HEK293T (cell line): ENCODE measurements around the gene DUOX1.
"Not testable (repeated sequence)": the region's sequence is repeated elsewhere in the genome, so short reads cannot be mapped to it uniquely, and the experiment has no call there.

Experiments used
- CTCF ChIA-PET: fragments of 350-600 bp; formaldehyde crosslinking; extraction: SDS; loops from one replicate; lab custom pipeline; 2021; ENCODE audit warnings: antibody characterized with exemption, inconsistent platforms; lab: Yijun Ruan, JAX
- POLR2A ChIA-PET: fragments of 350-600 bp; formaldehyde crosslinking; extraction: SDS; loops from one replicate; lab custom pipeline; 2020; ENCODE audit warnings: antibody characterized with exemption, inconsistent platforms; lab: Yijun Ruan, JAX
- DNase-seq: peaks from one replicate; pipeline ENCODE4 v3.0.0; 2012; ENCODE audit warnings: mixed read lengths; ENCODE audit errors: extremely low spot score
- ARNT ChIP-seq: fragments of 450-650 bp; IDR thresholded peaks from 2 replicates; pipeline ENCODE4 v1.6.1; 2017; ENCODE audit warnings: mild to moderate bottlenecking
- BHLHE40 ChIP-seq: fragments of 450-650 bp; IDR thresholded peaks from 2 replicates; pipeline ENCODE4 v1.6.1; 2016; ENCODE audit warnings: mild to moderate bottlenecking, moderate library complexity, borderline replicate concordance
- CTBP1 ChIP-seq: fragments of 450-650 bp; IDR thresholded peaks from 2 replicates; pipeline ENCODE4 v1.6.1; 2016; ENCODE audit warnings: borderline replicate concordance
- ELF4 ChIP-seq: fragments of 450-650 bp; IDR thresholded peaks from 2 replicates; pipeline ENCODE4 v1.6.1; 2017; ENCODE audit warnings: antibody characterized with exemption
- FOXA1 ChIP-seq: fragments of 450-650 bp; IDR thresholded peaks from 2 replicates; pipeline ENCODE4 v1.6.1; 2016; ENCODE audit warnings: mild to moderate bottlenecking
- FOXK2 ChIP-seq: fragments of 450-650 bp; IDR thresholded peaks from 2 replicates; pipeline ENCODE4 v1.6.1; 2016; ENCODE audit warnings: mild to moderate bottlenecking
- FOXM1 ChIP-seq: fragments of 450-650 bp; IDR thresholded peaks from 2 replicates; pipeline ENCODE4 v1.6.1; 2017; ENCODE audit warnings: mild to moderate bottlenecking, borderline replicate concordance
- HDGF ChIP-seq: fragments of 450-650 bp; IDR thresholded peaks from 2 replicates; pipeline ENCODE4 v1.6.1; 2017; ENCODE audit warnings: antibody characterized with exemption, borderline replicate concordance
- L3MBTL2 ChIP-seq: fragments of 450-650 bp; conservative IDR thresholded peaks from 2 replicates; pipeline ENCODE4 v1.6.1; 2016; ENCODE audit warnings: mild to moderate bottlenecking
- LEF1 ChIP-seq: fragments of 450-650 bp; IDR thresholded peaks from 2 replicates; pipeline ENCODE4 v1.6.1; 2017; ENCODE audit warnings: mild to moderate bottlenecking, borderline replicate concordance
- NFRKB ChIP-seq: fragments of 450-650 bp; IDR thresholded peaks from 2 replicates; pipeline ENCODE4 v1.6.1; 2016; ENCODE audit warnings: mild to moderate bottlenecking, moderate library complexity
- PKNOX1 ChIP-seq: fragments of 450-650 bp; IDR thresholded peaks from 2 replicates; pipeline ENCODE4 v1.6.1; 2016
- SP1 ChIP-seq: fragments of 450-650 bp; IDR thresholded peaks from 2 replicates; pipeline ENCODE4 v1.6.1; 2017
- SUZ12 ChIP-seq: fragments of 450-650 bp; IDR thresholded peaks from 2 replicates; pipeline ENCODE4 v1.6.1; 2016; ENCODE audit warnings: mild to moderate bottlenecking
- TARDBP ChIP-seq: fragments of 450-650 bp; IDR thresholded peaks from 2 replicates; pipeline ENCODE4 v1.6.1; 2016
- ZNF384 ChIP-seq: fragments of 450-650 bp; IDR thresholded peaks from 2 replicates; pipeline ENCODE4 v1.6.1; 2016

The DUOX1 gene

DNA sequence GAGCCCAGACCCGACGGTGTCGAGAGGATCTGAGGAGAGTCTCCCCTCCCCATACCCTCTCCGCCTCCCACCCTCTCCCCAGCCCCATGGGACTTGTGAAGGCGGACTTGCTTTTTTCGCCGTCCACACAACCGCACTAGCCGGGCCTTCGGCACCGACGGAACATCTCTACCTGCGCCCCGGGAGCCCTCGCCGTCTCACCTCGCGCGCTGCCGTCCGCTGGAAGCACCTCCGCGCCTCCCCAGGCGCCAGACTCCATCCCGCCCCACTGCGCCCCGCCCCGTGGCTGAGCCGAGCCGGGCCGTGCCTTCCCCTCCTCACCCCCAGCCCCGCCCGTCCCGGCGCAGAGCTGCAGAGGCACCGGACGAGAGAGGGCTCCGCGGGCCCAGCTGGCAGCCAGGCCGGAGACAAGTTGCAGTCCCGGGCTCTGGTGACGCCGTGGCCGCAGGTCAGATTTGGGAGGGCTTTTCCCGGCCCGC lies at the start of gene DUOX1, which contains the start of gene DUOXA1:
TSS of gene DUOX1 (plus strand) at position 344 of the 479 bp plus-strand sequence. CDS start 1,973 bp downstream, outside the sequence.
TSS of gene DUOXA1 (minus strand) at position 229 of the 479 bp plus-strand sequence. CDS start 6,865 bp downstream, outside the sequence.
- DNase-seq: no peak
- CTCF ChIA-PET: no interaction called here
- POLR2A ChIA-PET: no interaction called here
- TF ChIP-seq ARNT: no peak
- no peak for TF ChIP-seq HDGF
- no peak for TF ChIP-seq ELF4
- no peak for TF ChIP-seq BHLHE40
- TF ChIP-seq LEF1: no peak
- no peak for TF ChIP-seq TARDBP
- TF ChIP-seq ZNF384: no peak
- TF ChIP-seq CTBP1: no peak
- TF ChIP-seq SUZ12: no peak
- no peak for TF ChIP-seq FOXK2
- no peak for TF ChIP-seq FOXA1
- TF ChIP-seq PKNOX1: no peak
- no peak for TF ChIP-seq L3MBTL2
- TF ChIP-seq FOXM1: no peak
- no peak for TF ChIP-seq SP1

- CTCF ChIA-PET, POLR2A ChIA-PET, DNase-seq: not testable (repeated sequence)
Measured at GRCh38 chr15:45080593-45080992, 49.2 kb upstream of the DUOX1 start.

GRCh38 chr15:45082412-45082811 lies 47.4 kb upstream of the DUOX1 start:
- POLR2A ChIA-PET, DNase-seq: not testable (repeated sequence)
- CTCF ChIA-PET: interaction anchor here (0.6 kb wide), 1 partner anchor 19 kb away, joined by 3 read pairs; no protein-coding TSS in a partner anchor

DNA sequence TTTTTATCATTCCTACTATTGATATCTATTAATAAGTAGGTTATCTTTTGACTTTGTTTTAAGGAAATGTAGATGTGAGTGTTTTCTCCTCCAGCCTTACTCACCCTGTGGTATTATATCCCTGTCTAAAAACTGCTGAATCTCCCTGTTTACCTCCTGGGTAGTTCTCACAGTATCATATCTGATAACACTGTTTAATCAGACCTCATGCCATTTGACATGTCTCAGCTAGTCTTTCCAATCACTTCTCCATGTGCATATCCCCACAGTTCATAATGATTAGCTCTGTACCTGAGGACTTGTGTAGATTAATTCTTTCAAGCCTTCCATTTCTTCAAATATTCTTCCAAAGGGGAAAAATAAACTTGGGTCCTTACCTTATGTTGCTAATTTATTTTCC lies 46.6 kb upstream of the DUOX1 start:
- no peak for TF ChIP-seq HDGF
- no peak for TF ChIP-seq SUZ12
- TF ChIP-seq ARNT: no peak
- no peak for TF ChIP-seq LEF1
- TF ChIP-seq CTBP1: no peak
- TF ChIP-seq ELF4: no peak
- no peak for TF ChIP-seq FOXM1
- TF ChIP-seq ZNF384: no peak
- no peak for DNase-seq
- ChIA-PET CTCF (no interaction called here), POLR2A (no interaction called here)

DNA sequence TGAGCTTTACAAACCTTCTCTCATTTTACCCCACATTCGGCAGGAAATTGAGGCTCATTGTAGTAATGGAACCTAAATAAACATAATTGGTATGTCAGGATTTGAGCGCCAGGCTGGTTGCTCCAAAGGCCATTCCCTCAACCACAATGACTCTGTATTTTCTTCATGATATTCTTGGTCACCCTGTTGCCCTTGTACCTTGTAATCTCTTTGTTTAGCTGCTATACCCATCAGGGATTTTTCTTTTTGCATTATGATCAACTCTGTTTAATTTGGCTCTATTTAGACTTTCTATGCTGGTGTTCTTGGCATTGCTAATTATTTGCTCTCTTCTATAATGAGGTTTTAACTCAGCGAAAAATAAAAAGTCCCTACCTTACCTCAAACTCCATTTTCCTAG lies 45.6 kb upstream of the DUOX1 start:
- ChIA-PET CTCF (no interaction called here), POLR2A (no interaction called here)

DNA sequence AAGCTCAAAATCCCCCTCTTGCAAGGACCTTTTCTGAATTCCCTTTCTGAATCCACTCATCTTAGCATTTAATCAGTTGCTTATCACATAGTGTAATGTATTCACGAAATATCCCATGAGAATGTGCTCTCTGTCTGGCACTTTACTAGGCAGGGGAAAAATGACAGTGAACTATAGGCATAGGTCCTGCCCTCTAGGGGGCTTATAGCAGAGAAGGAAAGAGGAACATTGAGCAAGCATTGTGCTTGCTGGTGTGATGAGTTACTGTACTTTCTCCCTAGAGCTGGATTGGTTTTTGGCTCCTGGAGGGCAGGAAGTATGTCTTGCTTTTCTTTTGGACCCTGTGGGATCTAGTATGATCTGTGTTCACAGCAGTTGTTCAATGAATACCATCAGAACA lies 42.3 kb upstream of the DUOX1 start:
- ChIA-PET POLR2A (no interaction called here), CTCF (interaction anchor here (2.0 kb wide), 1 partner anchor 31 kb away, joined by 11 read pairs; no protein-coding TSS in a partner anchor)
- no peak for DNase-seq

More for the DNA sequence above, 45.6 kb upstream of the DUOX1 start:
- TF ChIP-seq LEF1: no peak
- TF ChIP-seq ELF4: no peak
- TF ChIP-seq SUZ12: no peak
- no peak for TF ChIP-seq ARNT
- TF ChIP-seq FOXM1: no peak
- no peak for TF ChIP-seq SP1
- TF ChIP-seq FOXA1: no peak
- no peak for TF ChIP-seq NFRKB
- no peak for TF ChIP-seq TARDBP
- TF ChIP-seq PKNOX1: no peak
- no peak for TF ChIP-seq L3MBTL2
- no peak for TF ChIP-seq CTBP1
- DNase-seq: no peak

More for the DNA sequence above, 42.3 kb upstream of the DUOX1 start:
- TF ChIP-seq TARDBP (no peak), FOXM1 (no peak), FOXA1 (no peak), NFRKB (no peak), PKNOX1 (no peak), SP1 (no peak), SUZ12 (no peak), ZNF384 (no peak), ARNT (no peak), CTBP1 (no peak), L3MBTL2 (no peak)
